HepG2 (cell line): ENCODE measurements around the gene HIPK2. TPM values are rescaled to one million over a fixed set of nuclear protein-coding genes. Genes with fewer than 3 reads are reported as not detected.

Experiments used
- AGO2 ChIP-seq: fragments of 200-400 bp; formaldehyde crosslinking; optimal IDR thresholded peaks from 2 replicates; pipeline ENCODE3; 2017; ENCODE audit warnings: mild to moderate bottlenecking, low read depth, low read length, moderate library complexity
- ARHGAP35 ChIP-seq: sonication (generic); formaldehyde crosslinking; IDR thresholded peaks from 2 replicates; pipeline ENCODE4 v1.9.0; 2022; ENCODE audit warnings: mild to moderate bottlenecking, inconsistent platforms, moderate library complexity, missing genetic modification reagents, borderline replicate concordance
- BATF2 ChIP-seq: sonication (generic); formaldehyde crosslinking; IDR thresholded peaks from 2 replicates; pipeline ENCODE4 v1.8.0; 2022; ENCODE audit warnings: mild to moderate bottlenecking, missing genetic modification reagents, moderate library complexity
- CCAR2 ChIP-seq: fragments of 200-400 bp; formaldehyde crosslinking; optimal IDR thresholded peaks from 2 replicates; pipeline ENCODE3; 2018; ENCODE audit warnings: low read depth, mild to moderate bottlenecking, low read length, moderate library complexity
- EHMT2 ChIP-seq: fragments of 200-600 bp; sonication (generic); IDR thresholded peaks from 2 replicates; pipeline ENCODE4 v1.7.0; 2017; ENCODE audit warnings: antibody characterized with exemption, low read depth, low read length, borderline replicate concordance
- GATA4 ChIP-seq: sonication (generic); IDR thresholded peaks from 2 replicates; pipeline ENCODE4 v1.6.1; 2016; ENCODE audit warnings: antibody characterized with exemption, low read depth, borderline replicate concordance
- HES4 ChIP-seq: sonication (generic); formaldehyde crosslinking; IDR thresholded peaks from 2 replicates; pipeline ENCODE4 v1.9.0; 2021; ENCODE audit warnings: mild to moderate bottlenecking, missing genetic modification reagents, borderline replicate concordance
- HNRNPLL ChIP-seq: fragments of 200-400 bp; formaldehyde crosslinking; IDR thresholded peaks from 2 replicates; pipeline ENCODE4 v1.6.1; 2017; ENCODE audit warnings: mild to moderate bottlenecking, low read depth, low read length; ENCODE audit not compliant: poor library complexity, severe bottlenecking
- ISL2 ChIP-seq: sonication (generic); formaldehyde crosslinking; IDR thresholded peaks from 2 replicates; pipeline ENCODE4 v1.5.0; 2020; ENCODE audit warnings: missing genetic modification reagents
- KLF9 ChIP-seq: IDR thresholded peaks from 2 replicates; pipeline ENCODE4 v1.6.1; 2016; ENCODE audit warnings: low read depth
- POLR2AphosphoS2 ChIP-seq: IDR thresholded peaks from 2 replicates; pipeline ENCODE4 v1.6.1; 2011; ENCODE audit warnings: low read depth, low read length, improper control_type of control experiment
- SOX5 ChIP-seq: IDR thresholded peaks from 2 replicates; pipeline ENCODE4 v1.6.1; 2016; ENCODE audit warnings: borderline replicate concordance
- TCF7L2 ChIP-seq: IDR thresholded peaks from 2 replicates; pipeline ENCODE4 v1.6.1; 2011; ENCODE audit warnings: mild to moderate bottlenecking, low read depth, low read length, moderate library complexity
- YY1 ChIP-seq: IDR thresholded peaks from 2 replicates; pipeline ENCODE4 v1.6.1; 2011; ENCODE audit warnings: low read length, low read depth, moderate library complexity, mild to moderate bottlenecking; ENCODE audit not compliant: insufficient read depth, insufficient replicate concordance
- ZFP1 ChIP-seq: IDR thresholded peaks from 2 replicates; pipeline ENCODE4 v1.6.1; 2016
- ZIK1 ChIP-seq: sonication (generic); formaldehyde crosslinking; IDR thresholded peaks from 2 replicates; pipeline ENCODE4 v1.5.0; 2020; ENCODE audit warnings: mild to moderate bottlenecking, low read depth, missing genetic modification reagents, borderline replicate concordance
- ZKSCAN5 ChIP-seq: sonication (generic); formaldehyde crosslinking; IDR thresholded peaks from 2 replicates; pipeline ENCODE4 v1.5.1; 2020; ENCODE audit warnings: mild to moderate bottlenecking, missing genetic modification reagents
- ZNF317 ChIP-seq: sonication (generic); formaldehyde crosslinking; IDR thresholded peaks from 2 replicates; pipeline ENCODE4 v1.5.0; 2020; ENCODE audit warnings: mild to moderate bottlenecking, missing genetic modification reagents
- ZNF407 ChIP-seq: sonication (generic); formaldehyde crosslinking; IDR thresholded peaks from one replicate; pipeline ENCODE4 v1.5.1; 2020; ENCODE audit warnings: mild to moderate bottlenecking, missing genetic modification reagents; ENCODE audit errors: not compliant biosample characterization
- ZNF496 ChIP-seq: sonication (generic); formaldehyde crosslinking; IDR thresholded peaks from 2 replicates; pipeline ENCODE4 v1.8.1; 2023; ENCODE audit warnings: mild to moderate bottlenecking, moderate library complexity, missing genetic modification reagents; ENCODE audit not compliant: insufficient replicate concordance
- ZNF607 ChIP-seq: sonication (generic); formaldehyde crosslinking; IDR thresholded peaks from 2 replicates; pipeline ENCODE4 v1.5.1; 2020; ENCODE audit warnings: missing genetic modification reagents, mild to moderate bottlenecking, borderline replicate concordance
- ZNF644 ChIP-seq: IDR thresholded peaks from 2 replicates; pipeline ENCODE4 v1.6.1; 2016; ENCODE audit warnings: low read depth
- ZNF652 ChIP-seq: IDR thresholded peaks from 2 replicates; pipeline ENCODE4 v1.6.1; 2016; ENCODE audit warnings: low read depth, borderline replicate concordance
- polyA plus RNA-seq, 8 experiments: library from polyadenylated mRNA; depleted of rRNA in 3 of 8; stranded (reverse) in 7 of 8; unstranded in 1 of 8; fragments of >200 nt; fragmentation: Illumina TruSeq in 4 of 8; extraction: Trizol in 4 of 8; gene quantifications; 2 replicates each; pipeline versions ENCODE4 v1.2.1 to v1.2.3, GENCODE V29; 2011 to 2016; ENCODE audit warnings: low read depth in 4 of 8, missing spikeins in 1 of 8, mixed read lengths in 1 of 8; ENCODE audit not compliant: insufficient read depth in 1 of 8
- total RNA-seq, 5 experiments: library from RNA; depleted of rRNA; stranded (reverse); fragments of >200 nt; fragmentation: Illumina TruSeq; extraction: Trizol; gene quantifications; 2 replicates each; pipeline ENCODE4 v1.2.3, GENCODE V29; 2016; ENCODE audit warnings: low read depth in 1 of 5
- TF ChIP-seq, protein P1 (sequence below): sonication (generic); formaldehyde crosslinking; IDR thresholded peaks from 2 replicates; pipeline ENCODE4 v1.4.0; 2020; ENCODE audit warnings: mild to moderate bottlenecking, missing genetic modification reagents

The HIPK2 gene
- total and polyA plus RNA-seq, 2 of the 13 experiments (the other 11 are each of a cell fraction or from before 2014, with no cell fraction given) = 14.4 to 20.2 TPM

GRCh38 chr7:139738101-139738489 lies 39.7 kb downstream of the HIPK2 start (continued):
- TF ChIP-seq ZNF407 = no peak
- peak; percentile 43; the same call in 1 of the 2 replicates for TF ChIP-seq SOX5 (CRISPR knock-in tag)
- no peak for TF ChIP-seq POLR2AphosphoS2
- TF ChIP-seq ZIK1 (CRISPR knock-in tag) = no peak
- TF ChIP-seq EHMT2 = no peak
- TF ChIP-seq ZKSCAN5 = no peak
- no peak for TF ChIP-seq YY1
- TF ChIP-seq HNRNPLL = no peak
- TF ChIP-seq ZNF317 (CRISPR knock-in tag) = no peak
- TF ChIP-seq BATF2 (CRISPR knock-in tag) = no peak
- TF ChIP-seq CCAR2 = no peak
- no peak for TF ChIP-seq ZNF644 (CRISPR knock-in tag)
- TF ChIP-seq KLF9 (CRISPR knock-in tag) = no peak
- TF ChIP-seq ZNF607 (CRISPR knock-in tag) = no peak
- no peak for TF ChIP-seq ZFP1
- no peak for TF ChIP-seq ARHGAP35 (CRISPR knock-in tag)
- TF ChIP-seq, protein P1, sequence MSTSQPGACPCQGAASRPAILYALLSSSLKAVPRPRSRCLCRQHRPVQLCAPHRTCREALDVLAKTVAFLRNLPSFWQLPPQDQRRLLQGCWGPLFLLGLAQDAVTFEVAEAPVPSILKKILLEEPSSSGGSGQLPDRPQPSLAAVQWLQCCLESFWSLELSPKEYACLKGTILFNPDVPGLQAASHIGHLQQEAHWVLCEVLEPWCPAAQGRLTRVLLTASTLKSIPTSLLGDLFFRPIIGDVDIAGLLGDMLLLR (CRISPR knock-in tag) = no peak
- TF ChIP-seq ISL2 (CRISPR knock-in tag) = no peak
- no peak for TF ChIP-seq ZNF496
- no peak for TF ChIP-seq HES4
- TF ChIP-seq GATA4 = no peak
- no peak for TF ChIP-seq AGO2
- TF ChIP-seq TCF7L2 = no peak
- no peak for TF ChIP-seq ZNF652
